Measurements from ENCODE around the gene ASCC1.

GRCh38 chr10:72227826-72228225 lies 11.8 kb upstream of the ASCC1 start:
- TF ChIP-seq, protein P1, sequence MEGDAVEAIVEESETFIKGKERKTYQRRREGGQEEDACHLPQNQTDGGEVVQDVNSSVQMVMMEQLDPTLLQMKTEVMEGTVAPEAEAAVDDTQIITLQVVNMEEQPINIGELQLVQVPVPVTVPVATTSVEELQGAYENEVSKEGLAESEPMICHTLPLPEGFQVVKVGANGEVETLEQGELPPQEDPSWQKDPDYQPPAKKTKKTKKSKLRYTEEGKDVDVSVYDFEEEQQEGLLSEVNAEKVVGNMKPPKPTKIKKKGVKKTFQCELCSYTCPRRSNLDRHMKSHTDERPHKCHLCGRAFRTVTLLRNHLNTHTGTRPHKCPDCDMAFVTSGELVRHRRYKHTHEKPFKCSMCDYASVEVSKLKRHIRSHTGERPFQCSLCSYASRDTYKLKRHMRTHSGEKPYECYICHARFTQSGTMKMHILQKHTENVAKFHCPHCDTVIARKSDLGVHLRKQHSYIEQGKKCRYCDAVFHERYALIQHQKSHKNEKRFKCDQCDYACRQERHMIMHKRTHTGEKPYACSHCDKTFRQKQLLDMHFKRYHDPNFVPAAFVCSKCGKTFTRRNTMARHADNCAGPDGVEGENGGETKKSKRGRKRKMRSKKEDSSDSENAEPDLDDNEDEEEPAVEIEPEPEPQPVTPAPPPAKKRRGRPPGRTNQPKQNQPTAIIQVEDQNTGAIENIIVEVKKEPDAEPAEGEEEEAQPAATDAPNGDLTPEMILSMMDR (conservative IDR thresholded peaks at IDR 0.05; ENCODE audit: low read depth in 2 of 2) = no peak
- TF ChIP-seq, protein P2, sequence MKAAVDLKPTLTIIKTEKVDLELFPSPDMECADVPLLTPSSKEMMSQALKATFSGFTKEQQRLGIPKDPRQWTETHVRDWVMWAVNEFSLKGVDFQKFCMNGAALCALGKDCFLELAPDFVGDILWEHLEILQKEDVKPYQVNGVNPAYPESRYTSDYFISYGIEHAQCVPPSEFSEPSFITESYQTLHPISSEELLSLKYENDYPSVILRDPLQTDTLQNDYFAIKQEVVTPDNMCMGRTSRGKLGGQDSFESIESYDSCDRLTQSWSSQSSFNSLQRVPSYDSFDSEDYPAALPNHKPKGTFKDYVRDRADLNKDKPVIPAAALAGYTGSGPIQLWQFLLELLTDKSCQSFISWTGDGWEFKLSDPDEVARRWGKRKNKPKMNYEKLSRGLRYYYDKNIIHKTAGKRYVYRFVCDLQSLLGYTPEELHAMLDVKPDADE (IDR thresholded peaks at IDR 0.05) = no peak
- TF ChIP-seq REST (IDR thresholded peaks at IDR 0.05; ENCODE audit: unreplicated experiment) (no peak), POLR2AphosphoS5 (IDR thresholded peaks at IDR 0.05; ENCODE audit: low read depth) (no peak), ZNF114 (CRISPR knock-in tag; IDR thresholded peaks at IDR 0.05) (no peak), STAT1 (IDR thresholded peaks at IDR 0.05; ENCODE audit: unreplicated experiment) (no peak), JUNB (IDR thresholded peaks at IDR 0.05; ENCODE audit: unreplicated experiment) (no peak), EZH2 (IDR thresholded peaks at IDR 0.05; ENCODE audit: low read depth, unreplicated experiment) (no peak), CREB1 (CRISPR knock-in tag; IDR thresholded peaks at IDR 0.05; ENCODE audit: low read depth) (no peak), EZH2phosphoT487 (IDR thresholded peaks at IDR 0.05; ENCODE audit: unreplicated experiment) (no peak), ZNF331 (CRISPR knock-in tag; IDR thresholded peaks at IDR 0.05; ENCODE audit: low read depth) (no peak), NANOG (IDR thresholded peaks at IDR 0.05; ENCODE audit: borderline replicate concordance) (no peak)
- TF ChIP-seq, protein P3, sequence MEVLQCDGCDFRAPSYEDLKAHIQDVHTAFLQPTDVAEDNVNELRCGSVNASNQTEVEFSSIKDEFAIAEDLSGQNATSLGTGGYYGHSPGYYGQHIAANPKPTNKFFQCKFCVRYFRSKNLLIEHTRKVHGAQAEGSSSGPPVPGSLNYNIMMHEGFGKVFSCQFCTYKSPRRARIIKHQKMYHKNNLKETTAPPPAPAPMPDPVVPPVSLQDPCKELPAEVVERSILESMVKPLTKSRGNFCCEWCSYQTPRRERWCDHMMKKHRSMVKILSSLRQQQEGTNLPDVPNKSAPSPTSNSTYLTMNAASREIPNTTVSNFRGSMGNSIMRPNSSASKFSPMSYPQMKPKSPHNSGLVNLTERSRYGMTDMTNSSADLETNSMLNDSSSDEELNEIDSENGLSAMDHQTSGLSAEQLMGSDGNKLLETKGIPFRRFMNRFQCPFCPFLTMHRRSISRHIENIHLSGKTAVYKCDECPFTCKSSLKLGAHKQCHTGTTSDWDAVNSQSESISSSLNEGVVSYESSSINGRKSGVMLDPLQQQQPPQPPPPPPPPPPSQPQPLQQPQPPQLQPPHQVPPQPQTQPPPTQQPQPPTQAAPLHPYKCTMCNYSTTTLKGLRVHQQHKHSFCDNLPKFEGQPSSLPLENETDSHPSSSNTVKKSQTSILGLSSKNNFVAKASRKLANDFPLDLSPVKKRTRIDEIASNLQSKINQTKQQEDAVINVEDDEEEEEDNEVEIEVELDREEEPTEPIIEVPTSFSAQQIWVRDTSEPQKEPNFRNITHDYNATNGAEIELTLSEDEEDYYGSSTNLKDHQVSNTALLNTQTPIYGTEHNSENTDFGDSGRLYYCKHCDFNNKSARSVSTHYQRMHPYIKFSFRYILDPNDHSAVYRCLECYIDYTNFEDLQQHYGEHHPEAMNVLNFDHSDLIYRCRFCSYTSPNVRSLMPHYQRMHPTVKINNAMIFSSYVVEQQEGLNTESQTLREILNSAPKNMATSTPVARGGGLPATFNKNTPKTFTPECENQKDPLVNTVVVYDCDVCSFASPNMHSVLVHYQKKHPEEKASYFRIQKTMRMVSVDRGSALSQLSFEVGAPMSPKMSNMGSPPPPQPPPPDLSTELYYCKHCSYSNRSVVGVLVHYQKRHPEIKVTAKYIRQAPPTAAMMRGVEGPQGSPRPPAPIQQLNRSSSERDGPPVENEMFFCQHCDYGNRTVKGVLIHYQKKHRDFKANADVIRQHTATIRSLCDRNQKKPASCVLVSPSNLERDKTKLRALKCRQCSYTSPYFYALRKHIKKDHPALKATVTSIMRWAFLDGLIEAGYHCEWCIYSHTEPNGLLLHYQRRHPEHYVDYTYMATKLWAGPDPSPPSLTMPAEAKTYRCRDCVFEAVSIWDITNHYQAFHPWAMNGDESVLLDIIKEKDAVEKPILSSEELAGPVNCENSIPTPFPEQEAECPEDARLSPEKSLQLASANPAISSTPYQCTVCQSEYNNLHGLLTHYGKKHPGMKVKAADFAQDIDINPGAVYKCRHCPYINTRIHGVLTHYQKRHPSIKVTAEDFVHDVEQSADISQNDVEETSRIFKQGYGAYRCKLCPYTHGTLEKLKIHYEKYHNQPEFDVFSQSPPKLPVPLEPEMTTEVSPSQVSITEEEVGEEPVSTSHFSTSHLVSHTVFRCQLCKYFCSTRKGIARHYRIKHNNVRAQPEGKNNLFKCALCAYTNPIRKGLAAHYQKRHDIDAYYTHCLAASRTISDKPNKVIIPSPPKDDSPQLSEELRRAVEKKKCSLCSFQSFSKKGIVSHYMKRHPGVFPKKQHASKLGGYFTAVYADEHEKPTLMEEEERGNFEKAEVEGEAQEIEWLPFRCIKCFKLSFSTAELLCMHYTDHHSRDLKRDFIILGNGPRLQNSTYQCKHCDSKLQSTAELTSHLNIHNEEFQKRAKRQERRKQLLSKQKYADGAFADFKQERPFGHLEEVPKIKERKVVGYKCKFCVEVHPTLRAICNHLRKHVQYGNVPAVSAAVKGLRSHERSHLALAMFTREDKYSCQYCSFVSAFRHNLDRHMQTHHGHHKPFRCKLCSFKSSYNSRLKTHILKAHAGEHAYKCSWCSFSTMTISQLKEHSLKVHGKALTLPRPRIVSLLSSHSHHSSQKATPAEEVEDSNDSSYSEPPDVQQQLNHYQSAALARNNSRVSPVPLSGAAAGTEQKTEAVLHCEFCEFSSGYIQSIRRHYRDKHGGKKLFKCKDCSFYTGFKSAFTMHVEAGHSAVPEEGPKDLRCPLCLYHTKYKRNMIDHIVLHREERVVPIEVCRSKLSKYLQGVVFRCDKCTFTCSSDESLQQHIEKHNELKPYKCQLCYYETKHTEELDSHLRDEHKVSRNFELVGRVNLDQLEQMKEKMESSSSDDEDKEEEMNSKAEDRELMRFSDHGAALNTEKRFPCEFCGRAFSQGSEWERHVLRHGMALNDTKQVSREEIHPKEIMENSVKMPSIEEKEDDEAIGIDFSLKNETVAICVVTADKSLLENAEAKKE (CRISPR knock-in tag; IDR thresholded peaks at IDR 0.05) = no peak

All from GM23338 (cell line).